ENCODE data around the gene ANO1.

DNA sequence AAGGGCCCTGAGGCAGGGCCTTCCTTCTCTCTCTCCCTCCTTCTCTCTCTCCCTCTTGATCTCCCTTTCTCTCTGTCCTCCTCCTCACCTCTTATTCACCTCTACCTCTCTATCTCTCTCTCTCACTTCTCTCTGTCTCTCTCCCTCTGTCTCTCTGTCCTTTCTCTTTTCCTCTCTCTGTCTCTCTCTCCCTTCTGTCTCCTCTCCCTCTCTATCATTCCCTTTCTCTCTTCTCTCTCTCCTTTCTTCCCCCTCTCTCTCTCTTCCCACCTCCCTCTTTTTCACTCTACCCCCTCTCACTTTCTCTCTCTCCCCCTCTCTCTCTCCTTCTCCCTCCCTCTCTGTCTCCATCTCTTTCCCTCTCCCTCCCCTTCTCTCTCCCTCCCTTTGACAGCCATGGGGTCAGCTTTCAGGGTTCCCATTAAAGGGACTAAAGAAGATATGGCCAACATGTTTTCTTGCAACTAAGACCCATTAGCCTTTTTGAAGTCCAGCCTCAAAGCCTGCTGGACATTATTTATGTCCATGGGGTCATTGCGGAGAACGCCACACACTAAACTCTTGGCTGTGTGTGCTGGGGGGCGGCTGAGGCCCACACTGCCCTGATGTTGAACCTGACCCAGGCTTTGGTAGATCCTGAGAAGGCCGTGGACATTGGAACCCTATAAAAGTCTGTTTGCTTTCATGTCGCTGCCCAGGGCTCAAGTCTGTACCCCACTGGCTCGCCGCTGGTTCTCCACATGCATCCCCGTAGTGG lies 15.0 kb downstream of the ANO1 start:
- TF ChIP-seq, protein P1, sequence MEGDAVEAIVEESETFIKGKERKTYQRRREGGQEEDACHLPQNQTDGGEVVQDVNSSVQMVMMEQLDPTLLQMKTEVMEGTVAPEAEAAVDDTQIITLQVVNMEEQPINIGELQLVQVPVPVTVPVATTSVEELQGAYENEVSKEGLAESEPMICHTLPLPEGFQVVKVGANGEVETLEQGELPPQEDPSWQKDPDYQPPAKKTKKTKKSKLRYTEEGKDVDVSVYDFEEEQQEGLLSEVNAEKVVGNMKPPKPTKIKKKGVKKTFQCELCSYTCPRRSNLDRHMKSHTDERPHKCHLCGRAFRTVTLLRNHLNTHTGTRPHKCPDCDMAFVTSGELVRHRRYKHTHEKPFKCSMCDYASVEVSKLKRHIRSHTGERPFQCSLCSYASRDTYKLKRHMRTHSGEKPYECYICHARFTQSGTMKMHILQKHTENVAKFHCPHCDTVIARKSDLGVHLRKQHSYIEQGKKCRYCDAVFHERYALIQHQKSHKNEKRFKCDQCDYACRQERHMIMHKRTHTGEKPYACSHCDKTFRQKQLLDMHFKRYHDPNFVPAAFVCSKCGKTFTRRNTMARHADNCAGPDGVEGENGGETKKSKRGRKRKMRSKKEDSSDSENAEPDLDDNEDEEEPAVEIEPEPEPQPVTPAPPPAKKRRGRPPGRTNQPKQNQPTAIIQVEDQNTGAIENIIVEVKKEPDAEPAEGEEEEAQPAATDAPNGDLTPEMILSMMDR (IDR thresholded peaks at IDR 0.05; ENCODE audit: low read depth, low read length, poor library complexity, severe bottlenecking): no peak
- TF ChIP-seq EZH2phosphoT487 (IDR thresholded peaks at IDR 0.05; ENCODE audit: borderline replicate concordance, low read length): no peak
